HG03520 (cell line): ENCODE measurements around the gene UTP4.

Experiments
- ATAC-seq: cut with Tn5 transposase; IDR thresholded peaks from one replicate; pipeline ENCODE4 v1.9.1; 2021; ENCODE audit warnings: mild to moderate bottlenecking, moderate library complexity; ENCODE audit not compliant: unreplicated experiment

Gene UTP4

DNA sequence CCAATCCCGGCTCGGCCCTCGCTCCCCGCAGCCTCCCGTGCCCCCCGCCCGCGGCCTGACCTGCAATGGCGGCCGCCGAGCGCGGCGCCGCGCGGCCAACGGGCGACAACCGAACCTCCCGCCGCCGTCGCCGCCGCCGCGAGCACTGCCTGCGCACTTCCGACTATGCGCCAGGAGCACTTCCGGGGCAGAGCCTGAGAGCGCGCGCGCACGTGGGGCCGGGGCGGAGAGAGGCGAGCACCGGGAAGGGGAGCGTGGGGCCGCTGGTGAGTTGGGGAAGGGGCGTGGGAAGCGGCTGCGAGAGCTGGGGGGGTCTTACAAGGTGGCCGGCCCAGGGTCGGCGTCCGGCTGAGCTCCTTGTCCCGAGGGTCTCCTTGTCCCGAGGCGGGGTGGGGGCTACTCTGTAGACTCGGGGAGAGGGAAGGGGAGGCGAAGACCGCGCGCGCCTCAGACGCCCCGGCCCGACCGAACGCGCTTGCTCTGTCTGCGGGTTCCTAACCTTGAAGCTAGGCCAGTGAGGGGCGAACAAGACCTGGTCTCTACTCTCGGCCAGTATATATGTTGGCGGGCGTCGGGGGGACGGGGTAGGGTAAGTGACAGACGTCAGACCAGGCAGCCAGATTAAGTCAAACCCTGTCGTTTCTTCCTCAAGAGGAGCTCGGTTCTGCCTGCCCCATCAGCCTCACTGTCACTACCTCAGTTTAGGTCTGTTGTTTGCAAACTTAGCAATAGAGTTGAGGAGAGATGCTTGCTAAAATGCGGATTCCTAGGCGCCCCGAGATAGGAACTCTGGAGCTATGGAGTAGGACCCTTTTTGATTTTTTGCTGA is at the start of gene UTP4, which contains the start of gene CHTF8:
Gene UTP4 (plus strand): TSS at position 226 of the 829 bp plus-strand sequence. CDS start 811 bp downstream, outside the sequence.
Gene CHTF8 (minus strand): TSS at position 165 of the 829 bp plus-strand sequence. CDS start 11,130 bp downstream, outside the sequence.
- ATAC-seq, result peak; percentile 88

DNA sequence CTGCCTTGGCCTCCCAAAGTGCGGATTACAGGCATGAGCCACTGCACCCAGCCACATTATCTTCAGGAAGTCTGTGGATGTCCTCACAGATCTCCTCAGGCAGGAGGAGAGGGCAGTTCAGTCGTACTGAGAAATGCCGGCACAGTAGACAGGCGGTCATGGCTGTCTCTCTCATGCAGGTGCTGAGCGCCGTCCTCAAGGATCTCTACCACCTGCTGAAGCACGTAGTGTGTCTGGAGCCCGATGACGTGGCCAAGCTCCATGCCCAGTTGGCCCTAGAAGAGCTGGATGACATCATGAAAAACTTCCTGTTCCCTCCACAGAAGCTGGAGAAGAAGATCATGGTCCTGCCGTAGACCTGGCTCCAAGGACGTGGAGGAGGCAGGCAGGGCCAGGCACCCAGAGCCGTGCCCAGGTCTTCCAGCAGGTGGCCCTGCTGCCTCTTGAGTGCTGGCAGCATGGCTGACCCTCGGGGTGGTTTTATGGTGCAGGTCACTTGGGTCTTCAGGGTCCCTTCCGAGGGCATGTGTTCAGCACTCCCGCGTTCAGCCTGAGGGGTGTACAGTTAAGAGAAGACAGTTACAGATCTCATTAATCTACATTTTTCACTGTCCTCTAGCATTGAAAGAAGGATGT is 49.0 kb upstream of the UTP4 start:
- no peak for ATAC-seq

DNA sequence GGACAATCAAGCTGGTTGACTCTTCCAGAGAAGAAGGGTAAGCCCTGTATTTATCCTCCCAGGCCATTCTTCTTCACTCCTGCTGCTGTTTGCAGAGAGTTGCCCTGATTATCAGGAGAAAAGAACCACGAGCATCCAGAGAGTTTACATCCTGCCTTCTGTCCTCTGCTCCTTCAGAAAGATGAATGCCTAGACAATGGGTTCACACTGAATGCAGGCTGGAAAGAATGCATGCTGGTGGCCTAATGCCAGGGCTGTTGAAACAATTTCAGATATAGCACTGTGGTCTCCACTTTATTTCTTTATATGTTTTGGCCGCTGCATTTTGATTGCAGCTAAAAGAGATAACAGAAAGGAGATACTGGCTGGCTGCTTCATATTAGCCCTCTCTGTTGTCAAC is 48.2 kb upstream of the UTP4 start:
- no peak for ATAC-seq

DNA sequence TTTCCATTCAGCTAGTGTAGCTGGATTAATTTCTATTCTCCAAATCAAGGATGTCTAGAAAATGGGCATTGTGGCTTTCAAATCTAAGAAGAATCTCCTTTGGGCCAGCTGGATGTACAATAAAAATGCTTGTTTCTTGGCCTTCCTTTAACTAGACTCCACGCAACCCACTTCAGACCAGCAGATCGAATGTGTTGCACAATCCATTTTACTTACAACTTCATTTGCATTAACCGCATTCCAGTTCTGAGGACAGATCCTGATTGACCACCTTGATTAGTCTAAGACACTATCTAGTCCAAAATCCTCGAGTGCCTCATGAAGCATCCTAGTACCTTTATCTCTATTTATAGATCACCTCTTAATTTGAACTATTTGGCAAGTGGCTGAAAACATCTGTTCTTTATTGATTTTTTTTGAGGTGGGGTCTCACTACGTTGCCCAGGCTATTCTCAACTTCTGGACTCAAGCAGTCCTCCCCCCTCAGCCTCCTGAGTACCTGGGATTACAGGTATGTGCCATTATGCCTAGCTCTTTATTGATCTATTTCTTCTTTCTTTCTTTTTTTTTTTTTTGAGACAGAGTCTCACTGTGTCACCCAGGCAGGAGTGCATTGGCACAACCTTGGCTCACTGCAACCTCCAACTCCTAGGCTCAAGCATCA is 47.3 kb upstream of the UTP4 start:
- no peak for ATAC-seq

DNA sequence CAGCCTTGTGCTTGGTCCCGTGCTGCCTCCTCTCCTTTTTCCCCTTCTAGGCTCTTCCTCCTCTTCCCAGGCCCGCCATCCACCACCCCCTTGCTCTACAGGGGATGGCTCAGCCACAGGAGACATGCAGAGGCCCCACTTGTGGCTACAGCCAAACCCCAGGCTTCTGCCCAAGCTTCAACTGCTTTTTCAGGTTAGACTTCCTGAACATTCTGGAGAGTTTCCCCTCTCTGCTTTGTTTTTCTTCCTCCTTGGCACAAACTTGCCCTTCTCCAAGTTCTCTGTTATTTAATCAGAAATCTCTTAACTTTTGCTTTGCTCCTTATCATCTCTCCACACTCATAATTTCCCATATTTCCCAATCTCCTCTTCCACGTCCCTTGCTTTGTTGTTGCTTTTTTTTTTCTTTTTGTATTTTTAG is 45.3 kb upstream of the UTP4 start:
- ATAC-seq, result no peak

DNA sequence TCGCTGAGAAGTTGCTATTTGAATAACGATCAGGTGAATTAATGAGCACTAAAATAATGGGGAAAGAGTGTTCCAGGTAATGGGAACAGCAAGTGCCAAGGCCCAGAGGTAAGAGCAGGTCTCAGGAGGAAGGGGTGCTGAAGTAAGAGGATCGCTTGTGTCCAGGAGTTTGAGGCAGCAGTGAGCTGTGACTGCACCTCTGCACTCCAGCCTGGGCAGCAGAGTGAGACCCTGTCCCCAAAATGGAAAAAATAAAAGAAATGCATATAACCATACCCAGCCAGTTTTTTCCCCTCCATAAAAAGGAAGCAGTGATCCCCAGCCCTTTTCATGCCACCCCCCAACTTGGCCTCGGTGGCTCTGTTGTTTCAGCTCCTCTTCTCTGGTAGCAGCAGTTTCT is 43.8 kb upstream of the UTP4 start:
- ATAC-seq, result no peak

DNA sequence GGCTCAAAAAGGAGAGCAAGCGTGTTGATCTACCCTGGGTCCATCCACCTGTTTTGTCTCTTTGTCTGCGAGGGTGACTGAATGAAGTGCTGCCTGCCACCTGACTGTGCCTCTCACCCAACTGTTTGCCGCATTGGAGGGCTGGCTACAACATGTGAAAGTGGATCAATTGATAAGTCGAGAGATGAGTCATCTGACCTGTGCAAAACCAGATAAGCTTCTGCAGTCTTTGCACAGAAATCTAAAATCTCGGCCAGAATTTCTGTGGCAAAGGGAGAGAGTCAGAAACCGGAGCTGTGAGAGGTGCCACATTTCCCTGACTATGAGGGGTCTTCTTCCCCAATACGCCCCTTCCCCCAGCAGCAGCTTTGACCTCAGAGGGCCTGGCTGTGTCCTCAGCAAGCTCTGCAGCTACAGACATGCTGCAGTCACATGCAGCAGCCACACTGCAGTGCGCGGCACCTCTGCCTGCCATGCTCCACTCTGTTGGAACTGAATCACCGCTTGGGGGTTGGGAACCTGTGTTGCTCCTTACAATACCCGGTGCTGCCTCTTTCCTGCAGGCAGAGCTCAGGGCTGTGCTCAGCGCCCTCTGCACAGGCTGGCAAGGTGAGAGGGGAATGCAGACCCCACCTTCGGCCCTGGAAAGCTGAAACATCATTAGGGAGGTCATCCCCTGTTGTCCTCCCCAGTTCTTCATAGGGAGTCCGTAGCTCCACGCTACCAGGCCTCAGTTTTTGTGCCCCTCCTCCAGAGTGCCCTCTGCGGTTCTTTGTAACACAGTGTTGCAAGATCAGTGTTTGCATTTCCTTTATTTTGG is 43.1 kb upstream of the UTP4 start:
- ATAC-seq, result no peak

DNA sequence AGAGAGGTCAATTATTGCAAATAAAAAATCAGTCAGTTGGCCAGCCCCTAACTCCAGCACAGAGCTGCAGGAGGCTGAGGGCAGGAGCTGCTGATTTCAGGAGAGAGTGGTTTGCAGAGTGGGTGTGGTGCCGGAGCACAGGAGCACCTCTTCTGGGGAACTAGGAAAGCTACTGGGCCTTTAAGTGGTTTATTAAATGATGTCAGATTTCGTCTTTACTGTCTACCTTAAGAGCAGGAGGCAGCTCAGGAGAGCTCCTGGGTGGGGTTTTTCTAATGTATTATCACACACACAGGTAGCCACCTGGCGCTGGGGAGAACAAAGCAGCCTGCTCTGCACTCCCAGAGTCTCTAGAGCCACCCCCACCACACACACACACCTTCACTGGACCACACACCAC is 38.5 kb upstream of the UTP4 start:
- no peak for ATAC-seq

DNA sequence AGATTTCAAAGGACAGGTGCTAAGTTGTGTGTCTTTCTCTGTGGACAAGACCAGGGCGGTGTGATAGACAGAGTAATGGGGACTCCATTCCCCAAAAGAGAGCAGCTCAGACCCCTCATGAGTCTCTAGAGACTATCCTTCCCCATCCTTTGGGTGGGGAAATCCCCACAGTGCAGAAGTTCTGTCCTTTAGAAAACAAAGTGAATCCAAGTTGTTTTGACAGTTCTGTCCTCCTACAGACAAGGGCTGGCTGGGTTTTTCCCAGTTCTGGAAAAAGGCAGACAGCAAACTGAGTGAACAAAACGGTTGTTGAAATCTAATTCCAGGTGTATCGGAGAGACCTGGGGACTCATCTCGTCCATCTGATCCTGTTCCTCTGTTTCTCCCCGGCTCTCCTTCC is 37.9 kb upstream of the UTP4 start:
- no peak for ATAC-seq

DNA sequence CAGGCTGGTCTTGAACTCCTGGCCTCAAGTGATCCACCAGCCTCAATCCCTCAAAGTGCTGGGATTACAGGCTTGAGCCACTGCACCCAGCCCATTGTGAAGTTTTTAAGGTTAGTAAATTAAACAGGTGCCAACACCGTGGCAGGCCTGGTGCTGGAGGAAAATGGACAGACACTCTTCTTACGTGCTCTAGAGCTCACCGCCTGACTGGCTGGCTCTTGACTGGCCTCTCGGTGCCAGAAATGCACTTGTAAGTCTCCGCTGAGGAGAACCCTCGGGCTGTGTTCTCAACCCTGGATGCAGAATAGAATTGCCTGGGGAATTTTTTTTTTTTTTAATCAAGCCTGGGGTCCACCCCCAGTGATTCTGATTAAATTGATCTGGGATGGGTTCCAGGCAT is 37.3 kb upstream of the UTP4 start:
- no peak for ATAC-seq

DNA sequence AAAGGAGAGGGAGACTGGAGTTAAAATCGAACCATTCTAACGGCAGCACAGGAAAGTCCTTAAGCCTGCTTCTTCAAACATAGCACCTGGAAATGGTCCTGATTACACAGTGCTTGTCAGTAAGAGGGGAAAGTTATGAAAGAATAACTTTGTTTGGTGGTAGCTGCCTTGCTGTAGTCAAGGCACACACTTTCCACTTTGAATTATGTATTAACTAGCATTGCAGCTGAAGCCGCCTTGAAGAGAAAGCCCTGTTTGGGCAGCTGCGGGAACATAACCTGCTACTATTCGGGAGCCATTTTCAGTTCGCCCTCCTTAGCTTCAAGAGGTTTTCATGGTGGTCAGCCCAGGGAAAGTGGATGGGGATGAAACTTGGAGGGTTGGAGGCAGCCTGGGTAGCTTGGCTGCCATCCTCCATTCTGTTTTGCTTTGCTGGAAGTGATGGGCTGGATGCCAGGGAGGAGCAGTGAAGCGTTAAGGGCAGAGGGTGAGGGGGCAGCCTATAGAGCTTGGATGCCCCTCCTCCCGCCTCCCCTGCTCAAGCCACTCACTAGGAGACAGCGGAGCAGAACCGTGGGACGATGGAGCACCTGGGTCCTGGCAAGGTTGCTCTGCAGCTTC is 32.3 kb upstream of the UTP4 start:
- ATAC-seq, result no peak

DNA sequence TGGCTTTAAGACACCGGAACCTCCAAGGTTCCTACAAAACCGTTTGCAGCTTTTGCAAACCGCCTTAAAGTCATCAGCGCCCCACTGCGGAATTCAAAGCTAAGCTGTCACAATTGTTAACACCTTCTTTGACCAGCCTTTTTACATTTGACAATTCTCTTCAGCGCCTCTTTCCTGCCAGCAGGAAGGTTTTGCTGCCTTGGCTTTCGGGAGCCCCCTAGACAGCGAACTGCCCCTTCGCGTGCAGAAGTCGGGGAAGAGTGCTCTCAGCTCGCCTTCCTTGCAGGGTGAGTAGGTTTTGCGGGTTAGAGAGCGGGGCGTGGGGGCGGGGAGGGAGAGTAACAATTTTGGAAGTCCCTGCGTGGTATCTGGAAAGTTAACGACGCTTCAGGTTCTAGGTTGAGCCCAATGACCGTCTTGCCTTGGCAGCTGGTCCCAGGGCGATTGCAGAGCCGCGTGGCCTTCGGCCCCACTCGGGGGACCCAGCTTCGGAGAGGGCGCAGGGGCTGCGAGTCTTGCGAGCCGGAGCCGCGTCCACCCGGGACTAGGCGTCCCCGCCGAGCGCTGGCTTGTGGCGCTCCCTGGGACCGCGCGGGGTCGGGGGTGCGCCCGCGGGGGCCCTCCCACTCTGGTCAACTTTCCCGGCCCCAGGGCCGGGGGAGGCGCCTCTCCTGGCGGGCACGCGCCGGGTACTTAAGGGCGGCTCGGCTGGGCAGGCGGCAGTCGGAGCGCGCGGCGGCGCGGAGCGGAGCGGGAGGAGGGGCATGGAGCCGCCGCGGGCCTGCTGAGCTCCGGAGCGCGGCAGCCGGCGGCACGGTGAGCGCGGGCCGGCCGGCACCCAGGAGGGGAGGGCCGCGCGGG is 26.7 kb upstream of the UTP4 start, which contains the start of gene HAS3:
Gene HAS3 (plus strand): TSS at position 153 of the 861 bp plus-strand sequence. CDS start 3,743 bp downstream, outside the sequence.
- ATAC-seq, result no peak

DNA sequence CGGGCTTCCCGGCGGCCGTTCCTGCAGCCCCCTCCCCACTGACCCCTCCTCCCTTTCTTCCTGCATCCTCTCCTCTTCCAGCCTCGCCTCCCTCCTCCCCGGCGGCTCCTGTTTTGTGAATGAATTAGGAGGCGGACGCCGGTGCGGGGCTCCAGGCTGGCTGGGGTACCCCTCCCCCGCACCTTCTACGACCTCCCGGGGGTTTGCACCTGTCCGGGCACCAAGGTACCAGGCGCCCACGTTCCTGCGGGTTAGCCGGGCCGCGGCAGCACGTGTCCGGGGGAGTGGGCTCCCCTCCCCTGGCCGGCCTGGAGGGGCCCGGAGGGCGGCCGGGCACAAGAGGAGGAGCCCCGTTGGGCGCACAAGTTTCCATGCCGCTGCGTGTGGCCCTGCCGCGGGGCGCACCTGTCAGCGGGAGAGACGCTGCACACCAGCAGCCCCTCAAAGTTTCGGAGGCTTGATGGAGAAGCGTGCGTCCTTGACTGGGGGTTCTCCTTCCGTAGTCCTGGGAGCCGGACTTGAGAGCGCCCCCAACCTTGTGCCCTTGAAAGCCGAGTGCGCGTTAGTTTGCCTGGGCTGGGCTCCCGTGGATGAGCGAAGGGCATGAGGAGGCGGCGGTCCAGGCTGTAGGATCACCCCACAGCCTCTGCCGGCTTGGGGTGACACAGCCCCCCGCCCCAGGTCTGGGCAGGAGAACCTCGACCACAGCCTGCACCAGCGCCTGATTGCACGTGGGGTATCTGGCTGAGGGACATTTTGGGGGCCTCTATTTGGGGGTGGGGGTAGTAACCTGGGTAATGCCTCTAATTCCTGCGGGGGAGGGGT is 25.7 kb upstream of the UTP4 start:
- no peak for ATAC-seq

DNA sequence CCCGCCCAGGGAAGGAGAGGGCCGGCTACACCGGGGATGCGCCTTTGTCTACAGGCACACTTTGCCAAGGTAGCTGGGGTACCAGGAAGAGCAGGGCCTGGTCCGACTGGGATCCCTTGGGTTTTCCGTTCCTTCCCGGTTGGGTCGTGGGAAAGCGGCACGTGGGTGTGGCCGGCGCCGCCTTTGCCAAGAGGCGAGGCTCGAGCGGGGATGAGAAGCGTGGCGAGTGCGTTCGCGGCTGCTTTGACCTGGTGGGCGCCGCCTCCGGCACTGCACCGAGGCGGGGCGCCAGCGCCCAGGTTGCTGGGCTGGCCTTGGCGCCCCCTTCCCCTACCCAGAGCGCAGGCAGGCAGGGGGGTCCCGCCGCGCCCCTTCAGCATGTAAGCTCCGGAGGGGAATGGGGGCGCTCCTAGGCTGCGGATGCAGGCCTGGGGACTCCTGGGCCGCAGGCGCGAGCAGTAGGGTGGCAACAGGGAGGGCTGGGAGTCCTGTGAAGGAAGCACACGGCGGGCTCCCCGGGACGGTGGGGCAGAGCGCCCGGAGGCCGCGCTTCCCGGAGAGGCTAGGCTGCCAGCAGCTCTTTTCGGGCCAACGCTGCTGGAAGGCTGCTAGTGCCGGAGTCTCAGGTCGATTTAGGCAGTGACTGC is 25.0 kb upstream of the UTP4 start:
- no peak for ATAC-seq

DNA sequence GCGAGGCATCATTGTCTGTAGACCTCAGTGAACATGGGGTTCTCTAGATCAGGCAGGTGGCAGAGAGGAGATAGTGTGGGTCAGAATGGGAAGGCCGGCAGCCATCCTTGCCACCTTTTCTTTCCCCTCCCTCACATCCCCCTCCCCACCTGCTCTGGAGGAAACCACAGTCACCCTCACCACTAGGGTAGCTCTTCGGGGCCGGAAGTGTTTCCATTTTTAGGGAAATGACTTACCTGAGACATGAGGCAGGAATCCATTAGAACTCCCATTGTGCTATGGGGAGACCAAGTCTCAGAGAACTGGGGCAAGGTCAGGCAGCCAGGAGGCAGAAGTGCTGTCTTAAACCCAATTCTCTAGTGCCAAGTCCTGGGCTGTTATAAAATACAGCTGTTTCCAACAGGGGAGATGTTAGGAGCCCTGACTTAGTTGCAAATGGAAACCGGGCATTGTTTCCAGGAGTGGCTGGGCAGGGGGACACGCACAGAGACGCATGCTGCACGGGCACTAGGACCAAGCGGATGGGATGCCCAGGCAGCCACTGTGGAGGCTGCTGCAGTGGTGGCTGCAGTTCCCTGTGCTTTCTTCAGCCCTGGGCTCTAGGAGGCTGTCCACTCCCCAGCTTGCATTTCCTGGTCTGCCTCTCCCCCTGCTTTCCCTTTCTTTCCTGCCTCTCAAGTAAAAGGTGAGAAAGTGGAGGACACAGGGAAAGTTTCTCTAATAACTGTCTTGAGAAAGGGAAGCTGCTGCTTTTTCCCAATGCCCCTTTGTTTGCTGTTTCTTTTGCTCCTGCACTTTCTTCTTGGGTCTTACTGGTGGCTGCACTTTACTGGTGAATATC is 24.2 kb upstream of the UTP4 start:
- ATAC-seq, result no peak

DNA sequence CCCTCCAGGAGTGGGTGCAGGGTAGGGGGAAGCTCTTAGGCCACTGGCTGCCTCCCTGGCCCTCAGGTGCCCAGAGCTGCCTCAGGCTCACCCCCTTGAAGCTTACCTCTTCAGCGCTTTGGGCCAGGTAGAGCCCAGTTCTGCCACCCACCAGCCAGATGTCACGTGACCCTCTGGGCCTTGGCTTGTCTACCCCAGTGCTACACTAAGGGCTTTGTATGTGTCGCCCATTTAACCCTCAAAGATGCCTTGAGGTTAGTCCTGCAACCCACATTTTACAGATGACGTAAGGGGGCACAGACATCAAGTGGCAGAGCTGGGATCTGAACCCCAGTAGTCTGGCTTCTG is 23.6 kb upstream of the UTP4 start:
- ATAC-seq, result no peak
